HG03575 (cell line): ENCODE data around the gene FAU.
"Not testable (repeated sequence)": the region's sequence is repeated elsewhere in the genome, so short reads cannot be mapped to it uniquely, and the experiment has no call there.

ENCODE experiments used
- ATAC-seq: cut with Tn5 transposase; IDR thresholded peaks from one replicate; pipeline ENCODE4 v1.9.1; 2021; ENCODE audit not compliant: unreplicated experiment, insufficient number of reproducible peaks, low FRiP score; ENCODE audit errors: extremely low read depth

Gene FAU

DNA sequence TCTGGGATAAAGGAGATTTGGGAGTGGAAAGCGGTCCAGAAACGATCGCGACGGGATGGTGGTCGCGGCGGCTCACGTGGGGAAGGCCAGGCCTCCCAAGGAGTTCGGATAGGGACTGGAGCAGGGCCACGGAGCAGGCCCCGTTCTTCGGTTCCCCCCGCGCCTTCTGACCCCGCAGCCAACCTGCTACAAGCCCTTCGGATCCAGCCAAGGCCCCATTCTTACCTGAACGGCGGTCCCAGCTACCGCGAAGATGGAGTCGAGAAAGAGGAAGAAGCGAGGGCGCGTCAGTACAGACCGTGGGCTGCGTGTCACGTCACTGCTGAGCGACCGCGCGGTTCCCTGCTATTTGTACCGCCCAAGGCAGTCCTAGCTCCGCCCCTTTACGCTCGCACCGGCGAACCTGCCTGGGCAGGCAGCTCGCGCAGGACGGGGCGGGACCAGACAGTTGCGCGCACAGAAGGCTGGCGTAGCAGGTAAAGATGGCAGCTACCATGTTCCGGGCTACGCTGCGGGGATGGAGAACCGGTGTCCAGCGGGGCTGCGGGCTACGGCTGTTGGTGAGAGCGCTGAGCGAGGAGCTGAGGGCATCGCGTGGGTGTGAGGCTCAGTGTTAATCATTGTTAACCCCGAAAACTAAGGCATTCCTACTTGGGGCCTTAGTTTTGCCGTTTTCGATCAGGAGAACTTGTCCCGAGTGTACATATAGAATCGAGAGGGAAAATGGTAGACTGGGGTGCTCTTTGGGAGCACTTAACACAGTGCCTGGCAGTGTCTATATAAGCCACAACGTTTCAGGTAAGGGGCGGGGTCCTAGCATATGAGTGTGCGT is at the start of gene FAU, which contains the start of gene MRPL49:
Gene FAU, minus strand, starts transcription at position 270 of the 832 bp plus-strand sequence. CDS start 321 bp downstream, outside the sequence.
Gene MRPL49, plus strand, starts transcription at position 457 of the 832 bp plus-strand sequence. Its CDS starts 26 bp downstream, at position 483.
- no peak for ATAC-seq

- ATAC-seq = no peak
Observed at GRCh38 chr11:65170058-65170534, 48.2 kb upstream of the FAU start, which contains the start of gene SPDYC. Gene SPDYC (plus strand): TSS chr11:65170233. CDS start chr11:65171358, 1,125 bp downstream.

- ATAC-seq = no peak
Observed at GRCh38 chr11:65169164-65169641, 47.3 kb upstream of the FAU start.

DNA sequence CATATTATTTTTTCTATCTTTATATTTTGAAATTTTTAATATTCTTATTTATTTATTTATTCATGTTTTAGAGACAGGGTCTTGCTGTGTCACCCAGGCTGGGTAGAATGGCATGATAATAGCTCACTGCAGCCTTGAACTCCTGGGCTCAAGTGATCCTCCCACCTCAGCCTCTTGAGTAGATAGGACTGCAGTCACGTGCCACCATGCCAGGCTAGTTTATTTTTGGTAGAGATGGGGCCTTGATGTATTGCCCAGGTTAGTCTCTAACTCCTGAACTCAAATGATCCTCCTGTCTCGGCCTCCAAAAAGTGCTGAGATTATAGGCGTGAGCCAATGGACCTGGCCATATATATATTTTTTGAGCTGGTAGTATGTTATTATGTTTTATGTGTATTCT is 45.7 kb upstream of the FAU start:
- no peak for ATAC-seq

DNA sequence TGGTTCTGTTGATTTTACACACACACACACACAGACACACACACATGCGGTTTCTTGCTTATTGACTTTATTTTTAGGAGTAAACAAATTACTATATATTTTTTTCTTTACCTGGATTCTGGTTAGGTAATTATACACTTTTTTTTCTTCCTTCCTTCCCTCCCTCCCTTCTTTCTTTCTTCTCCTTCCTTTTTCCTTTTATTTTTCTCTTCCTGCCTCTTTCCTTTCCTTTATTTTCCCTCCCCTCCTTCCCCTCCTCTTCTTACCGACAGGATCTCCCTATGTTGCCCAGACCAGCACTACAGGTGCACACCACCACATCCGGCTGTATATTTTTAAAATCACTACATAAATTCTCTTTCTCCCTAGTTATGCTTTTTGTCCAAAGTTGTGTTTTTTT is 45.0 kb upstream of the FAU start:
- ATAC-seq = no peak

GRCh38 chr11:65165410-65166317 is 43.7 kb upstream of the FAU start:
- ATAC-seq = no peak

- no peak for ATAC-seq
Observed at GRCh38 chr11:65163684-65164083, 41.8 kb upstream of the FAU start.

GRCh38 chr11:65160643-65161042 is 38.7 kb upstream of the FAU start:
- ATAC-seq = no peak

GRCh38 chr11:65159012-65159411 is 37.1 kb upstream of the FAU start:
- peak; percentile 61 for ATAC-seq

- no peak for ATAC-seq
Observed at GRCh38 chr11:65157336-65157735, 35.4 kb upstream of the FAU start.

DNA sequence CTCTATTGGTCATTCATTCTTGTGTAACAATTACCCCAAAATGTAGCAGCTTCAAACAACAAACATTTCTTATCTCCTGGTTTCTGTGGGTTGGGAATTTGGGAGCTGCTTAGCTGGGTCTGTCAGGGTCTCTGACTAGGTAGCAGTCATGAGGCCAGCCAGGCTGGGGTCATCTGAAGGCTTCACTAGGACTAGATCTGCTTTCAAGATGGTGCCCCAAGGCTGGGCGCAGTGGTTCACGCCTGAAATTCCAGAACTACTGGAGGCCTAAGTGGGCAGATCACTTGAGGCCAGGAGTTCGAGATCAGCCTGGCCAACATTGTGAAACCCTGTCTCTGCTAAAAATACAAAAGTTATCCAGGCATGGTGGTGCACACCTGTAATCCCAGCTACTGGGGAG is 35.0 kb upstream of the FAU start:
- no peak for ATAC-seq

- ATAC-seq = no peak
Observed at GRCh38 chr11:65156256-65156655, 34.3 kb upstream of the FAU start.

DNA sequence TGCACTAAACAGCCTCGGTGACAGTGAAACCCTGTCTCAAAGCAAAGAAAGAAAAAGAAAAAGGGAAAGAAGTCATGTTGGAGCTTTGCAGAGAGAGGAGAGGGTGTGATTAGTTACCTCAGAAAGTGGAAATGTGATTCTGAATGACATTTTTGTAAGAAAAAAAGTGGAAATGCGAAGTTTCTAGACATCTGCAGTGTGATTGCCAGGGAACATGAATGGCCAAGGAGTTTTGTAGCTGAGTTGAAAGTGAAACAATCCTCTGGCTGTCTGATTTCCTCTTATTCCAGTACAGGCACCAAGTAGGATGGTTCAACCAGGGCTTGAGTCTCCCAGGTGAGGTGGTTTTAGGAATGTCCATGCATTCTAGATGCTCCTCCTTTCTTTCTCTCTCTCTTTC is 30.2 kb upstream of the FAU start:
- no peak for ATAC-seq

GRCh38 chr11:65151331-65151899 is 29.5 kb upstream of the FAU start:
- no peak for ATAC-seq

GRCh38 chr11:65150509-65151299 is 28.8 kb upstream of the FAU start:
- no peak for ATAC-seq

GRCh38 chr11:65150131-65150508 is 28.2 kb upstream of the FAU start:
- not testable (repeated sequence) for ATAC-seq

DNA sequence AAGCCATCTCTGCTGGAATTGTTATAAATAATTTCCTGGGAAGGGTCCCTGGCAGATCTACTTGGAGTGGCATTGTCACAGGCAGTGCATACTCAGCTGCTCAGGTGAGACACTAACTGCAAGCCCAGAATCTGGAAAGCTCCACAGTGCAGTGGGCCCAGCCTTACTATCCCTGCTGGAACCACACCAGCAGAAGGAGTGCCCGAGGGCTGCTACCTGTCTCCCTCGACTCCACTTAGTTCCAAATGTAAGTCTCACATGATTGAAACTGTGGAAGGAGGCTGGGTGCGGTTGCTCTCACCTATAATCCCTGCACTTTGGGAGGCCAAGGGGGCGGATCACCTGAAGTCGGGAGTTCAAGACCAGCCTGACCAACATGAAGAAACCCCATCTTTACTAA is 26.7 kb upstream of the FAU start:
- no peak for ATAC-seq

- ATAC-seq = no peak
Observed at GRCh38 chr11:65147352-65148075, 25.6 kb upstream of the FAU start.
